CD4-positive, alpha-beta memory T cell (primary cell): ENCODE measurements around the gene FAM72D. TPM values are rescaled to one million over a fixed set of nuclear protein-coding genes. Genes with fewer than 3 reads are reported as not detected.
"Not testable (repeated sequence)": the region's sequence is repeated elsewhere in the genome, so short reads cannot be mapped to it uniquely, and the experiment has no call there.

Source experiments
- CTCF ChIA-PET: fragments of 350-600 bp; sonication (Branson Sonifier 250); formaldehyde crosslinking; loops from one replicate; lab custom pipeline; 2021; ENCODE audit warnings: inconsistent platforms; ENCODE audit not compliant: partially characterized antibody; lab: Charles Lee
- POLR2A ChIA-PET: fragments of 350-600 bp; sonication (Branson Sonifier 250); formaldehyde crosslinking; loops from one replicate; lab custom pipeline; 2021; ENCODE audit not compliant: partially characterized antibody; lab: Charles Lee
- DNase-seq, 5 donors: peaks; one replicate each; pipeline versions ENCODE4 v3.0.0 to v3.0.0-alpha.2; 2020 to 2022; ENCODE audit warnings: mixed read lengths in 1 of 5
- H3K27ac ChIP-seq: one replicate; pipeline ENCODE4 v1.7.0; 2013; ENCODE audit warnings: low read depth, low read length
- H3K27me3 ChIP-seq: 2 replicates; pipeline ENCODE4 v1.7.0; 2013; ENCODE audit warnings: mild to moderate bottlenecking, low read length, moderate library complexity; ENCODE audit not compliant: insufficient read depth
- H3K36me3 ChIP-seq: 2 replicates; pipeline ENCODE4 v1.7.0; 2013; ENCODE audit warnings: mild to moderate bottlenecking, low read length, moderate library complexity; ENCODE audit not compliant: insufficient read depth
- H3K4me1 ChIP-seq: 2 replicates; pipeline ENCODE4 v1.7.0; 2013; ENCODE audit warnings: mild to moderate bottlenecking, low read length, moderate library complexity; ENCODE audit not compliant: insufficient read depth
- H3K4me3 ChIP-seq, 2 donors: one replicate each; pipeline ENCODE4 v1.7.0; 2013; ENCODE audit warnings: low read length in 2 of 2, mild to moderate bottlenecking in 1 of 2
- H3K9me3 ChIP-seq, 2 donors: one replicate each; pipeline ENCODE4 v1.7.0; 2013; ENCODE audit warnings: low read length in 2 of 2, control low read depth in 1 of 2; ENCODE audit not compliant: control insufficient read depth in 1 of 2
- H3K27ac Mint-ChIP-seq, 7 donors: one replicate each; pipeline ENCODE4 v1.8.0; 2020 to 2021; ENCODE audit warnings: mixed read lengths in 7 of 7, mild to moderate bottlenecking in 6 of 7, inconsistent platforms in 3 of 7, moderate library complexity in 3 of 7
- H3K27me3 Mint-ChIP-seq, 2 donors: one replicate each; pipeline ENCODE4 v1.8.0; 2020 to 2021; ENCODE audit warnings: mixed read lengths in 2 of 2
- H3K36me3 Mint-ChIP-seq, 2 donors: one replicate each; pipeline ENCODE4 v1.8.0; 2020 to 2021; ENCODE audit warnings: mixed read lengths in 2 of 2, inconsistent platforms in 1 of 2, mild to moderate bottlenecking in 1 of 2
- H3K4me1 Mint-ChIP-seq, 4 donors: one replicate each; pipeline ENCODE4 v1.8.0; 2020 to 2021; ENCODE audit warnings: mixed read lengths in 4 of 4, mild to moderate bottlenecking in 1 of 4
- H3K4me3 Mint-ChIP-seq, 8 donors: one replicate each; pipeline ENCODE4 v1.8.0; 2020 to 2021; ENCODE audit warnings: mixed read lengths in 8 of 8, mild to moderate bottlenecking in 7 of 8, moderate library complexity in 6 of 8, inconsistent platforms in 3 of 8
- H3K9me3 Mint-ChIP-seq, 8 donors: one replicate each; pipeline ENCODE4 v1.8.0; 2020 to 2021; ENCODE audit warnings: mixed read lengths in 8 of 8, mild to moderate bottlenecking in 5 of 8, inconsistent platforms in 3 of 8, moderate library complexity in 1 of 8
- intact Hi-C: fragments of 100-400 bp; cut with micrococcal nuclease; formaldehyde crosslinking; loops from one replicate; pipeline ENCODE4 v1.15.1; 2023
- polyA plus RNA-seq, 2 donors: library from polyadenylated mRNA; unstranded; fragments of 300-500 nt; fragmentation: Illumina TruSeq; gene quantifications; one replicate each; pipeline ENCODE4 v1.2.3, GENCODE V29; 2021
- total RNA-seq, 2 experiments: library from RNA; stranded (reverse); gene quantifications; one replicate each; pipeline ENCODE4 v1.2.3, GENCODE V29; 2021

Gene FAM72D
- total RNA-seq (not detected), polyA plus RNA-seq (not detected)

GRCh38 chr1:145095284-145096057, at the start of gene FAM72D, which contains the start of gene SRGAP2B:
TSS of gene FAM72D (plus strand) at chr1:145095974. CDS start at chr1:145096848, 874 bp downstream.
TSS of gene SRGAP2B (minus strand) at chr1:145095328. CDS start at chr1:145092901, 2,427 bp downstream.
- H3K36me3 Mint-ChIP-seq, H3K27ac ChIP-seq, H3K9me3 ChIP-seq, DNase-seq, H3K36me3 ChIP-seq, intact Hi-C loops, H3K4me1 ChIP-seq, H3K9me3 Mint-ChIP-seq, CTCF ChIA-PET, H3K27me3 ChIP-seq, H3K27ac Mint-ChIP-seq, POLR2A ChIA-PET, H3K4me1 Mint-ChIP-seq, H3K27me3 Mint-ChIP-seq, H3K4me3 ChIP-seq: not testable (repeated sequence)
- H3K4me3 Mint-ChIP-seq: peak within 1 kb of the TSS in 7 of 8 donors; percentile 20 to 94 (median 46)

GRCh38 chr1:145047553-145047952, 48.2 kb upstream of the FAM72D start:
- H3K36me3 ChIP-seq, H3K36me3 Mint-ChIP-seq, H3K4me3 Mint-ChIP-seq, H3K4me1 ChIP-seq, H3K27me3 ChIP-seq, H3K27ac ChIP-seq, H3K27me3 Mint-ChIP-seq, POLR2A ChIA-PET, intact Hi-C loops, H3K9me3 Mint-ChIP-seq, CTCF ChIA-PET, H3K4me3 ChIP-seq, DNase-seq, H3K9me3 ChIP-seq, H3K27ac Mint-ChIP-seq, H3K4me1 Mint-ChIP-seq: not testable (repeated sequence)

DNA sequence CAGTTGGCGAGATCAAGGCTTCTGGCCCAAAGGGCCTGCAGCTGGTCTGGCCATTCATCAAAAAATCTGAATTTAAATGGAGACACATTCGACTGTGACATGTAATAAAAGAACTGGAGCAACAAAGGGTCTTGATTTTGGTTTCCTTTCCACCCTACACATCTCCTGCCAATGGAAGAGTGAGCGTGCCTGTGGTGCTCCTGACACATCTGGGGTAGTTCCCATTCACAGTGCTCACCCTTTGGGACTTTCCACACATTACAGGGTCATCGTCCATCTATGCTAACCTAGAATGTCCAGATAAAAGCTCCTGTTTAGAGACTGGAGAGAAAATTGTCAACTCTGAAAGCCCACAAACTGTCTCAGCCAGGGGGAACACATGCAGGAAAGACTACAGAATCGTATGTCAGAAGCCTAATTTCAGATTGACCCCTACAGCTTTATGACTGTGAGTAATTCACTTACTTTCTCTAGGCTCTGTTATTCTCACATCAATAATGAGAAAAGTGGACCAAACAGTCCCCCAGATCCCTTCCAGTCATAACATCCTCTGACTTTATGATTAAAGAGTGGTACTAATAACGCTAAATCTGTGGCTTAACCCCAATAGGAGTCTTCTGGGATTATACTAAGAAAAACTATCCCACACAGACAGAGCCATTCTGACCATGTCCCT, 47.5 kb upstream of the FAM72D start:
- H3K27me3 ChIP-seq, H3K36me3 ChIP-seq, H3K27ac Mint-ChIP-seq, H3K4me3 Mint-ChIP-seq, H3K4me3 ChIP-seq, CTCF ChIA-PET, H3K27ac ChIP-seq, H3K27me3 Mint-ChIP-seq, POLR2A ChIA-PET, H3K4me1 ChIP-seq, H3K4me1 Mint-ChIP-seq, H3K36me3 Mint-ChIP-seq, H3K9me3 Mint-ChIP-seq, H3K9me3 ChIP-seq, DNase-seq, intact Hi-C loops: not testable (repeated sequence)

GRCh38 chr1:145052019-145052776, 43.6 kb upstream of the FAM72D start:
- H3K36me3 Mint-ChIP-seq, H3K4me1 ChIP-seq, CTCF ChIA-PET, H3K27me3 Mint-ChIP-seq, H3K4me3 ChIP-seq, DNase-seq, H3K9me3 ChIP-seq, H3K27ac ChIP-seq, H3K4me1 Mint-ChIP-seq, H3K9me3 Mint-ChIP-seq, intact Hi-C loops, H3K27ac Mint-ChIP-seq, H3K36me3 ChIP-seq, H3K27me3 ChIP-seq, H3K4me3 Mint-ChIP-seq, POLR2A ChIA-PET: not testable (repeated sequence)

DNA sequence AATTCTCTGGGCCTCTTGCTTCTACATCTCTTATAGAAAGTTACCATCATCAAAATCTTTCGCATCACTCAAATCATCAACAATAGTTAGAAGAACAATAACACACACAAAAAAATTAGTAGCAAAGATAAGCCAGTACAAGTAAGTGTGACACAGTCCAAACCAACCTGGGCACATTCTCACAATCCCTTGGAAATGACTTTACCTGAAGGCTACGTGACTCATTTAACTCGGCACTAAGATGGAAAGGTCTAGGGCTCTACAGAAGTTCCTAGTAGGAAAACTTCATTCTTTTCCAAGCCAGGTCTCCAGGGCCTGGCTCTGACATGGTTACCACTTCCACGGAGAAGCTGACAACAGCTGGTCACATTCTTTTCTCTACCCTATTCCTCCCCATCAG, 42.3 kb upstream of the FAM72D start:
- intact Hi-C loops, H3K9me3 Mint-ChIP-seq, DNase-seq, H3K4me3 Mint-ChIP-seq, H3K27me3 ChIP-seq, H3K36me3 Mint-ChIP-seq, H3K9me3 ChIP-seq, H3K4me1 ChIP-seq, H3K27ac Mint-ChIP-seq, CTCF ChIA-PET, H3K4me3 ChIP-seq, H3K36me3 ChIP-seq, H3K27ac ChIP-seq, POLR2A ChIA-PET, H3K27me3 Mint-ChIP-seq, H3K4me1 Mint-ChIP-seq: not testable (repeated sequence)

DNA sequence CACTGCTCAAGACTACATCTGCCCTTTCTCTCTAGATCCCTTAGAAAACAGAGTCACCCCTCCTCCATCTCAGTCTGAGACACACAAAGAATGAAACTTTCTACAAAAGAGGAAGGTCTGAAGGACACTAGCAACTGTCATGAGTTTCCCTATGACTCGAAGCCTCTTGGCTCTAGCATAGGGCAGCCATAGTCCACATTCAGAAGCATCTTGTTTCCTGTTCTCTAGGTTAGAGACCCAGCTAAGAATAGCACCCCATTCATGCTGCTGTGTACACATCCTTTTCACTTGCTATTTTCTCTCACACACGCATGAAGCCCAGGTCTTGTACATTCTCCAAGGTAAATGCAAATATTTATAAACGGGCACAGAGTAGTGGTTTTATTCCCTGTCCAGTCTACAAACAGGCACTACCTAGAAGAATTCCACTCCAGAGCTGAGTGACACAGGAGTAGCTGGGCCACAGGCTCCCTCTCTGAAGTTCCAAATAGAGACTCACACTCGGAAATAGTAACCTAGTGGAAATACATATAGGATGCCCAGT, 40.5 kb upstream of the FAM72D start:
- H3K4me3 ChIP-seq, intact Hi-C loops, H3K36me3 ChIP-seq, DNase-seq, H3K27ac ChIP-seq, H3K27me3 ChIP-seq, H3K4me3 Mint-ChIP-seq, H3K27me3 Mint-ChIP-seq, H3K36me3 Mint-ChIP-seq, H3K9me3 Mint-ChIP-seq, CTCF ChIA-PET, H3K27ac Mint-ChIP-seq, H3K9me3 ChIP-seq, POLR2A ChIA-PET, H3K4me1 Mint-ChIP-seq, H3K4me1 ChIP-seq: not testable (repeated sequence)

GRCh38 chr1:145058184-145058583, 37.6 kb upstream of the FAM72D start:
- intact Hi-C loops, H3K27ac Mint-ChIP-seq, H3K27ac ChIP-seq, DNase-seq, H3K36me3 Mint-ChIP-seq, H3K36me3 ChIP-seq, H3K9me3 Mint-ChIP-seq, H3K4me1 Mint-ChIP-seq, CTCF ChIA-PET, POLR2A ChIA-PET, H3K4me3 Mint-ChIP-seq, H3K9me3 ChIP-seq, H3K27me3 ChIP-seq, H3K4me3 ChIP-seq, H3K4me1 ChIP-seq, H3K27me3 Mint-ChIP-seq: not testable (repeated sequence)
